Mesothelial cell of epicardium (in vitro differentiated cells): ENCODE measurements around the gene FGF2. TPM values are rescaled to one million over a fixed set of nuclear protein-coding genes. Genes with fewer than 3 reads are reported as not detected.

Source experiments
- DNase-seq, 2 experiments: peaks; one replicate each; pipeline ENCODE4 v3.0.0; 2021; ENCODE audit warnings: low spot score in 2 of 2; ENCODE audit not compliant: unreplicated experiment in 2 of 2
- H3K27ac Mint-ChIP-seq: 2 replicates; pipeline ENCODE4 v1.8.0; 2021; ENCODE audit warnings: mixed read lengths
- H3K27me3 Mint-ChIP-seq: 2 replicates; pipeline ENCODE4 v1.8.0; 2021; ENCODE audit warnings: low read depth, mixed read lengths
- H3K36me3 Mint-ChIP-seq: 2 replicates; pipeline ENCODE4 v1.8.0; 2021; ENCODE audit warnings: mixed read lengths
- H3K4me1 Mint-ChIP-seq: 2 replicates; pipeline ENCODE4 v1.8.0; 2021; ENCODE audit warnings: mixed read lengths
- H3K4me3 Mint-ChIP-seq: 2 replicates; pipeline ENCODE4 v1.8.0; 2021; ENCODE audit warnings: mild to moderate bottlenecking, moderate library complexity, mixed read lengths
- H3K9me3 Mint-ChIP-seq: 2 replicates; pipeline ENCODE4 v1.8.0; 2021; ENCODE audit warnings: mixed read lengths
- total RNA-seq: library from RNA; stranded (reverse); gene quantifications from 3 replicates; pipeline ENCODE4 v1.2.1, GENCODE V29; 2021
- TF ChIP-seq, protein P1 (sequence below): fragments of 200-600 bp; sonication (generic); IDR thresholded peaks from one replicate; pipeline ENCODE4 v1.5.0; 2021; ENCODE audit warnings: antibody characterized with exemption; ENCODE audit not compliant: unreplicated experiment

Gene FGF2
- total RNA-seq, 1 donor from 2014 or later = 11.3 TPM

DNA sequence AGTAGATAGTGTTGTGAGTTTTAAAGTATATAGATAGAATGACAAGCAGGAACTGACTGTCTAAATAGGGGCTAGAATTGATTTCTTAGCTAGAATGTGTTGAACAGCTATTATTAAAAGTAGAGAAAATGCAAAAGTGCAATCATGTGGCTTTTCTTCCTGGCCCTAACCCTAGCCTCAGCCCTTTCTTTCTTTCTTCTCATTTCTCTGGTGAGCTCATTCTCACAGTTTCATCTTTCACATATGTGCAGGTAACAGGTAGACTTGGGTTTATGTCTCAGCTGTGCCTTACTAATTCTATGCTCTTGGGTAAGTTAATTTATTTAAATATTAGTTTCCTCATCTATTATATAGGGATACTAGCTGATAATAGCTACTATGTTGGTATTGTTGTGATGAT, 24.9 kb downstream of the FGF2 start:
- Mint-ChIP-seq H3K27me3 (no peaks in the 10 kb centered on the region), H3K36me3 (peaks cover 10% of the 10 kb centered on the region), H3K9me3 (peaks cover 12% of the 10 kb centered on the region), H3K27ac (no peak overlapping the region), H3K4me3 (no peak overlapping the region), H3K4me1 (peaks cover 9% of the 10 kb centered on the region)
- TF ChIP-seq, protein P1, sequence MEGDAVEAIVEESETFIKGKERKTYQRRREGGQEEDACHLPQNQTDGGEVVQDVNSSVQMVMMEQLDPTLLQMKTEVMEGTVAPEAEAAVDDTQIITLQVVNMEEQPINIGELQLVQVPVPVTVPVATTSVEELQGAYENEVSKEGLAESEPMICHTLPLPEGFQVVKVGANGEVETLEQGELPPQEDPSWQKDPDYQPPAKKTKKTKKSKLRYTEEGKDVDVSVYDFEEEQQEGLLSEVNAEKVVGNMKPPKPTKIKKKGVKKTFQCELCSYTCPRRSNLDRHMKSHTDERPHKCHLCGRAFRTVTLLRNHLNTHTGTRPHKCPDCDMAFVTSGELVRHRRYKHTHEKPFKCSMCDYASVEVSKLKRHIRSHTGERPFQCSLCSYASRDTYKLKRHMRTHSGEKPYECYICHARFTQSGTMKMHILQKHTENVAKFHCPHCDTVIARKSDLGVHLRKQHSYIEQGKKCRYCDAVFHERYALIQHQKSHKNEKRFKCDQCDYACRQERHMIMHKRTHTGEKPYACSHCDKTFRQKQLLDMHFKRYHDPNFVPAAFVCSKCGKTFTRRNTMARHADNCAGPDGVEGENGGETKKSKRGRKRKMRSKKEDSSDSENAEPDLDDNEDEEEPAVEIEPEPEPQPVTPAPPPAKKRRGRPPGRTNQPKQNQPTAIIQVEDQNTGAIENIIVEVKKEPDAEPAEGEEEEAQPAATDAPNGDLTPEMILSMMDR = no peak
- DNase-seq = no peak

- no peaks in the 10 kb centered on the region for H3K36me3 Mint-ChIP-seq
- TF ChIP-seq, protein P1 = no peak
- H3K4me3 Mint-ChIP-seq = no peak overlapping the region
- DNase-seq = no peak
- no peaks in the 10 kb centered on the region for H3K9me3 Mint-ChIP-seq
- H3K4me1 Mint-ChIP-seq = peaks cover 9% of the 10 kb centered on the region
- no peak overlapping the region for H3K27ac Mint-ChIP-seq
- no peaks in the 10 kb centered on the region for H3K27me3 Mint-ChIP-seq
These were observed 28.1 kb downstream of the FGF2 start for GRCh38 chr4:122854447-122855352.

GRCh38 chr4:122855353-122855890, 28.8 kb downstream of the FGF2 start:
- H3K36me3 Mint-ChIP-seq = no peaks in the 10 kb centered on the region
- H3K4me3 Mint-ChIP-seq = no peak overlapping the region
- TF ChIP-seq, protein P1 = no peak
- no peak overlapping the region for H3K27ac Mint-ChIP-seq
- H3K4me1 Mint-ChIP-seq = peaks cover 9% of the 10 kb centered on the region
- DNase-seq = no peak
- H3K27me3 Mint-ChIP-seq = no peaks in the 10 kb centered on the region
- H3K9me3 Mint-ChIP-seq = no peaks in the 10 kb centered on the region

GRCh38 chr4:122857160-122857559, 30.5 kb downstream of the FGF2 start:
- TF ChIP-seq, protein P1 = no peak
- H3K4me3 Mint-ChIP-seq = no peak overlapping the region
- no peaks in the 10 kb centered on the region for H3K9me3 Mint-ChIP-seq
- H3K27me3 Mint-ChIP-seq = no peaks in the 10 kb centered on the region
- DNase-seq = no peak
- H3K27ac Mint-ChIP-seq = no peak overlapping the region
- no peaks in the 10 kb centered on the region for H3K36me3 Mint-ChIP-seq
- H3K4me1 Mint-ChIP-seq = peaks cover 9% of the 10 kb centered on the region

GRCh38 chr4:122858705-122859104, 32.1 kb downstream of the FGF2 start:
- H3K27ac Mint-ChIP-seq = no peak overlapping the region
- H3K4me1 Mint-ChIP-seq = peaks cover 9% of the 10 kb centered on the region

More at GRCh38 chr4:122858705-122859104, 32.1 kb downstream of the FGF2 start:
- Mint-ChIP-seq H3K36me3 (no peaks in the 10 kb centered on the region), H3K4me3 (no peak overlapping the region), H3K27me3 (no peaks in the 10 kb centered on the region), H3K9me3 (no peaks in the 10 kb centered on the region)
- DNase-seq = no peak
- TF ChIP-seq, protein P1 = no peak
